ENCODE results near the gene GRIN3A.

DNA sequence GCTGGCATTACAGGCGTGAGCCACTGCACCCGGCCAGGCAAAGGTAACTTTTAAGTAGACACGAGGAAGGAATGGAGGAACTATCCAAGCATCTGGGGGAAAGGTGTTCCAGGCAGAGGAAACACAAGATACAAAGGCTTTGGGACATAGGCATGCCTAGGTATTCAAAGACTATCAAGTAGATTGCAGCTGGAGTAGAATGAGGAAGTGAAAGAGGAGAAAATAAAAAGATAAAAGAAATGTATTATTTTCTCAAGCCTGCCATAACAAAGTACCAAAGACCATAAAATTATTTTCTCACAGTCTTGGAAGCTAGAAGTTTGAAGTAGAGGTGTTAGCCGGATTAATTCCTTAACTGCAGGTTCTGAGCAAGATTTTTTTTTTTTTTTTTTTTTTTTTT, 39.9 kb upstream of the GRIN3A start:
- TF ChIP-seq, protein P1, sequence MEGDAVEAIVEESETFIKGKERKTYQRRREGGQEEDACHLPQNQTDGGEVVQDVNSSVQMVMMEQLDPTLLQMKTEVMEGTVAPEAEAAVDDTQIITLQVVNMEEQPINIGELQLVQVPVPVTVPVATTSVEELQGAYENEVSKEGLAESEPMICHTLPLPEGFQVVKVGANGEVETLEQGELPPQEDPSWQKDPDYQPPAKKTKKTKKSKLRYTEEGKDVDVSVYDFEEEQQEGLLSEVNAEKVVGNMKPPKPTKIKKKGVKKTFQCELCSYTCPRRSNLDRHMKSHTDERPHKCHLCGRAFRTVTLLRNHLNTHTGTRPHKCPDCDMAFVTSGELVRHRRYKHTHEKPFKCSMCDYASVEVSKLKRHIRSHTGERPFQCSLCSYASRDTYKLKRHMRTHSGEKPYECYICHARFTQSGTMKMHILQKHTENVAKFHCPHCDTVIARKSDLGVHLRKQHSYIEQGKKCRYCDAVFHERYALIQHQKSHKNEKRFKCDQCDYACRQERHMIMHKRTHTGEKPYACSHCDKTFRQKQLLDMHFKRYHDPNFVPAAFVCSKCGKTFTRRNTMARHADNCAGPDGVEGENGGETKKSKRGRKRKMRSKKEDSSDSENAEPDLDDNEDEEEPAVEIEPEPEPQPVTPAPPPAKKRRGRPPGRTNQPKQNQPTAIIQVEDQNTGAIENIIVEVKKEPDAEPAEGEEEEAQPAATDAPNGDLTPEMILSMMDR (IDR thresholded peaks at IDR 0.05): no peak
- no peak for TF ChIP-seq POLR2A (IDR thresholded peaks at IDR 0.05)
